C1 segment of cervical spinal cord (tissue), 14 donors: ENCODE results near the gene CAPN3.
A peak's percentile ranks its signal among the peaks of the same experiment; 100 is the strongest.

ENCODE experiments used
- DNase-seq, 14 donors: peaks; one replicate each; lab custom pipeline; 2025; lab: John Stamatoyannopoulos, UW

Gene CAPN3

GRCh38 chr15:42453826-42454225 lies 94.5 kb downstream of the CAPN3 start:
- no peak for DNase-seq

DNA sequence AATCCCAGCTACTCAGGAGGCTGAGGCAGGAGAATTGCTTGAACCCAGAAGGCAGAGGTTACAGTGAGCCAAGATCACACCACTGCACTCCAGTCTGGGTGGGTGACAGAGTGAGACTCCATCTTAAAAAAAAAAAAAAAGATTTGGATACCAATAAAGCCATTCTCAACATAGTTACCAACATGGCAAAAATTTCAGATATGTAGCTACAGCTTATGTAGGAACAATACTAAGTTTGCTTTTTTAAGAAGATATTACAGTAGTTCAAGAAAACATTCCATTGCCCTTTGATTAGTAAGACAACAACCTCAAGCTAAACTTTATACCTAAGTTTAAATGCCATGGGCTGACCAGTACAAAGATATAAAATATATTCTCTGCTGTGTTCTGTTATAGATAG lies 97.2 kb downstream of the CAPN3 start:
- no peak for DNase-seq

- DNase-seq = peak in 1 of 14 donors; percentile 19
Observed at GRCh38 chr15:42456971-42457370, 97.7 kb downstream of the CAPN3 start.

DNA sequence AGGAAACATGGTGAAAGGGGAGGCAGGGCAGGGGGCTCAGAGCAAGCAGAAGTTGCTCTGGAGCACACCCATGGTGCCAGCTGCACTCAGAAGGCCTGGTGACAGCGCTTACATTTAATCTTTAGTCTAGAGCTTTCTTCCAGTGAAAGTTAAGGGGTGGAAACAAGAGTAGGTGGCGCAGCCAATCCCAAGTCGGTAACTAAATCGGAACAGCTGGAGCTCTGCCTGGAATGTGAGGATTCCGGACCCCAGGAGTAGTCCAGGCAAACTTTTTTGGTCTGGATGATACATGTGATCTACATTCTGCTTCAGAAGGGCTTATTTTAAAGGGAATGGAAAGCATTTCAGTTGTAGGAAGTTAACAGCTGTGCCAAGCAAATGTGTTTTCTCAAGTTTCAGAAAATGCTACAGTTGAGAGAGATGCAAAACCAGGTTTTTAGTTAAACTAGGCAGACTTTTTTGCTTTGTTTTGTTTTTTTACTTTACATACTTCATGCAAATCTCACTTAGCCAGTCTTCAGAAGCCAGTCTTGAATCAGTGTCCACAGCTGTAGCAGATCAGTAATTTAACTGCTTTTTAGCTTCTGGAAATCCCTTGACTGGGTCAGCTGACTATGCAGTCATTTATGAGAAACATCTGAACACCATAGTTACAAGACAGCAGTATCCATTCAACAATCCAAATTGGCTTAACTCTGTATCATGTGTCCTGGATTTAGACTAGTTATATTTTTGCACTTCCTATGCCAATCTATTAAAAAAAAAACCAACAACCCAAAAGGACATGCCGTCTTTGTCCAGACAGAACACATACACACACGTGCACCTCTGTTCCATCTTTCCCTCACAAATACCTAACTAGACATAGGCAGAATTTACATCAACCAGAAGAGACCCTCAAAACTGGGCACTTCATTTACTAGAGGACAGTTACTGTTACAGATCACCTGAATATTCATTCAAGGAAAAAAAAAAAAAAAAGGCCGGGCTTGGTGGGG lies 98.4 kb downstream of the CAPN3 start:
- peak in 9 of 14 donors; percentile 2 to 24 (median 11) for DNase-seq

- DNase-seq = no peak
Observed at GRCh38 chr15:42461261-42461660, 102.0 kb downstream of the CAPN3 start.
